ENCODE results near the gene FAM193A.
A peak's percentile ranks its signal among the peaks of the same experiment; 100 is the strongest.
"Not testable (repeated sequence)": the region's sequence is repeated elsewhere in the genome, so short reads cannot be mapped to it uniquely, and the experiment has no call there.

The FAM193A gene

DNA sequence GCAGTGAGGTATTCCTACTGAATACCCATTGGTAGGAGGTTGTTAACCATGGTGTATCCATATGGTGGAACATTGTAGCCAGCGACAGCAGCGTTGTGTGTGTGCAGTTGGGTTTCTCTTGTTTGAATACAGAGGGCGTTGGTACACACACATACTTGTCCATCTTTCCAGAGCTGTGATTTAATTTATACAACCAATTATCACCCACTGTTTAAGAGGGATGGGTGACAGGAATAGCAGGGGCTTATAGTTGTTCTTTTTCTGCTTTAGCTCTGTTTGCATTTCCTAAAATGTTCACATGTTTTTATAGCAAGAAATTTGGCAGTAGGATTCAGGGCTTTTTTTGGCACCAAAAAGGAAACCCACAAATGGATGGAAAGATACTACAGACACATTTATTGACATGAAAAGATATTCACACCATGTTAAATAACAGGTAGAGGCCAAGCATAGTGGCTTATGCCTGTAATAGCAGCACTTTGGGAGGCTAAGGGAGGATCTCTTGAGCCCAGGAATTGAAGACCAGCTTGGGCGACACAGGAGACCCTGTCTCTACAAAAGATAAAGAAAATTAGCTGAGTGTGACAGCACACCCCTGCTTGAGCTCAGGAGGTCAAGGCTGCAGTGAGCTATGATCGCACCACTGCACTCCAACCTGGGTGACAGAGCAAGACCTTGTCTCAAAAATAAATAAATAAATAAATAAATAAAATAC is 159.1 kb downstream of the FAM193A start:
- no peak for DNase-seq (ENCODE audit: low read depth)

DNA sequence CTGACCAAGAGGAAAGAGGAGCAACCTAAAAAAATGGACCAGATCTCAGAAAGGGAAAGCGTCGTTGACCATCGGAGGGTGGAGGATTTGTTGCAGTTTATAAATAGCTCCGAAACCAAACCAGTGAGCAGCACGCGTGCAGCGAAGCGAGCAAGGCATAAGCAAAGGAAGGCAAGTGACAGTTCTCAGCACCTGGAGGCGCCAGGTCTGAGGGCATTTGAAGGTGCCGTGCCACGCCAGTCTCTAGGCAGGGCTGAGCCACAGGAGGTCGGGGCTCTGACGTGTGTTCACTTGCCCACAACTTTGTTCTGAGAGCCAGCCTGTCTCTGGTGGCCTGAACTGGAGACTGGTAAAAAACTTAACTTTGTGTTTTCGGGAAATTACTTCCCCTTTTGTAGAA is 160.0 kb downstream of the FAM193A start:
- no peak for DNase-seq (ENCODE audit: low read depth)

DNA sequence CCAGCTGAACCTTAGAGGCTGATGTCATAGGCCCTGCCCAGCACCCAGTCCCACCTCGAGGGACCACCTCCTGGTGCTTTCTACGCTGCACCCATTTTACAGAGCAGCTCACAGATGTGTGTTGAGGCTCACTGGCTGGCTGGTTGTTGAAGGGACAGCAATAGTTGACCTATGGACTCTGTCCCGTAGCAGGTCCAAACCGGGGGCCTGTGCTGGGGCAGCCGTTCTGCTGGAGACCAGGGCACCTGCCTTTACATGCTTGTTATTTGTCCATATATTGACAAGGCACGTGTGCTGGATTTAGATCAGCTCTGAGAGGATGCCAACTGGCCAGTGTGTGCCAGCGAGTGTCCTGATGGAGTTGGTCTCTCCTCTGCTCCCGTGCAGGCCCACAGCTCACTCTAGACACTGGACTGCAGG is 161.6 kb downstream of the FAM193A start:
- DNase-seq (ENCODE audit: low read depth): no peak

DNA sequence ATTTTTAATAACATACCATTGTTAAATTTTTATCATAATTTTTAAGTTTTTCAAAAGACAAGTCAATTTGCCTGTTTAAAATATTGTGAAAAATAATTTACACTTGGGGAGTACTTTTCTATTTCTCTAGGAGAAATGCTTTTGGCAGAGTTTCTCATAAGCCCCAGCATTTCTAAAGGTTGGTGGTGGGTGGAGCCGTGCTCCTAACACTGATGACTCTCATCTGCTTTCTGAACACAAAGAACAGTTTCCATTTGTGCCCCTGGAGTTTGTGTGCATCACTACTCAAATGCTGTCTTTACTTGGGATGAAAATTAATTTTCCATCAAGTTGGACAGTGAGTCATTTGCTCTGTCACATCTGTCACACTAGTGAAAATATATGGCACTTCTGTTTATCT is 162.1 kb downstream of the FAM193A start:
- DNase-seq (ENCODE audit: low read depth): no peak

DNA sequence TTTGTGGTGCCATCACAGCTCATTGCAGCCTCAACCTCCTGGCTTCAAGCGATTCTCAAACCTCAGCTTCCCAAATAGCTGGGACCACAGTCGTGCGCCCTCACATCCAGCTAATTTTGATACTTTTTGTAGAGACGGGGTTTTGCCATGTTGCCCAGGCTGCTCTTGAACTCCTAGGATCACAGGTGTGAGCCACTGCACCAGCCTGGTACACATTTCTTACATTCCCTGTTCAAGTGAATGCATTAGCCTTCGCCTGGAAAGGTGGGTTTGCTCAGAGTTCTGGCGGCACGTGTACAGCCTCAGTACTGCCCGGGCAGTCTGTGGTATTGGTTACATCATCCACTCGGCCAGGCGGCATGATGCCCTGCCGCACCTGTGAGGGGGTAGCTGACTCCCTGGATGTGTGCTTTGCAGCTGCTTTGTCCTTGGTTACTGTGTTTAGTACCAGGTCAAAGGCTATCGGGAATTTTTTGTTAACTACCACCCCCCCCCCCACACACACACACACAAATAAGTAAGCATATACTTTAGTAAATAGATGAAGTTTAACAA is 162.6 kb downstream of the FAM193A start:
- DNase-seq (ENCODE audit: low read depth): no peak

DNA sequence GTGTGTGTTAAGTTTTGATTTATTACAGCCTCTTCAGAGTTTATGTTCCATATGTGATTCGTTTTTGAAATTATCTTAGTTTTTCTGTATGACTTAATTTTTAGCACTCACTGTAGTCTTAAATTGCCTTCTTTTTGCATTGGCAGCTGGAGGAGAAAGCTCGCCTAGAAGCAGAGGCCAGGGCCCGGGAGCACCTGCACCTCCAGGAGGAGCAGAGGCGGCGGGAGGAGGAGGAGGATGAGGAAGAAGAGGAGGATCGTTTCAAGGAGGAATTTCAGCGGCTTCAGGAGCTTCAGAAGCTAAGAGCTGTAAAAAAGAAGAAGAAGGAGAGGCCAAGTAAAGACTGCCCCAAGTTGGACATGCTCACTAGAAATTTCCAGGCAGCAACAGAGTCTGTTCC is 163.1 kb downstream of the FAM193A start:
- no peak for DNase-seq (ENCODE audit: low read depth)

DNA sequence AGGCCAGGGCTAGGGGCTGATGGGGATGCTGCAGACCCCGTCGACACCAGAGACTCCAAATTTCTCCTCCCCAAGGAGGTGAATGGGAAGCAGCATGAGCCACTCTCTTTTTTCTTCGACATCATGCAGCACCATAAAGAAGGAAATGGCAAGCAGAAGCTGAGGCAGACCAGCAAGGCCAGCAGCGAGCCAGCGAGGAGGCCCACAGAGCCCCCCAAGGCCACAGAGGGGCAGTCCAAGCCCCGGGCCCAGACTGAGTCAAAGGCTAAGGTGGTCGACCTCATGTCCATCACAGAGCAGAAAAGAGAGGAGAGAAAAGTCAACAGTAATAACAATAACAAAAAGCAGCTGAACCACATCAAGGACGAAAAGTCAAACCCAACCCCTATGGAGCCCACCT is 163.6 kb downstream of the FAM193A start:
- DNase-seq (ENCODE audit: low read depth): no peak

DNA sequence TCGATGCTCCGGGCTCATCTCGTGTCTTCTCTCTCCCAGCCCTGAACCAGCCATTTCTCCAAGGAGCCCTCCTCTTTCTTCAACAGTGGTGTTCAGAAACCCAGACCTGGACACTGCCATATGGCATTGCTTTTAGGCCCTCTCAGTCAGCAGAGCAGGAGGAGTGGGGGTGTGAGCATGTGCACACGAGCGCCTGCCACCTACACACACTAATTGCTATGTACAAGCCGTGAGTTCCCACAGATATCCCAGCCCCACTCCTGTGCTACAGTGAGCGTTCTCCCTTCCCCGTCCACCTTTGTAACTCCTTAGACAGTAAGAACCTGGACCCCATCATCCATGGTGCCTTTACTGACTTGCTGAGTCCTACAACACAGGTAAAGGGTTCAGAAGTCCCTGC is 165.9 kb downstream of the FAM193A start:
- no peak for DNase-seq (ENCODE audit: low read depth)

DNA sequence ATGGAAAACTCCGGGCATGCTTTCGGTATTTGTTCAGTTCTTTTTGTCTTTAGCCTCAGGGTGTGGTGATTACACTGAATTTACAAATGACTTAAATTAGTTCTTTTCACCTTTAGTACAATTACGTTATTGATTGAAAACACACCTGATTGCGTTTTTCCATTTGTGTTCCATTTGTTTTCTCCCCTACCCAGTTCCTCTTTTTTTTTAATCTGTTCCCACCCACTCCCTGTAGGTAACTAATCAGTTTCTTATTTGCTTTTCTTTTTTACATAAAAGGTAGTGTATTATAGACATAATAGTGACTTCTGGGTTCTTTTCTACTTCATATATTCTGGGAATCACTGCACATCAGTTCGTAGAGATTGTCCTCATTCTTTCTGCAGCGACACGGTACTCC is 166.3 kb downstream of the FAM193A start:
- no peak for DNase-seq (ENCODE audit: low read depth)

DNA sequence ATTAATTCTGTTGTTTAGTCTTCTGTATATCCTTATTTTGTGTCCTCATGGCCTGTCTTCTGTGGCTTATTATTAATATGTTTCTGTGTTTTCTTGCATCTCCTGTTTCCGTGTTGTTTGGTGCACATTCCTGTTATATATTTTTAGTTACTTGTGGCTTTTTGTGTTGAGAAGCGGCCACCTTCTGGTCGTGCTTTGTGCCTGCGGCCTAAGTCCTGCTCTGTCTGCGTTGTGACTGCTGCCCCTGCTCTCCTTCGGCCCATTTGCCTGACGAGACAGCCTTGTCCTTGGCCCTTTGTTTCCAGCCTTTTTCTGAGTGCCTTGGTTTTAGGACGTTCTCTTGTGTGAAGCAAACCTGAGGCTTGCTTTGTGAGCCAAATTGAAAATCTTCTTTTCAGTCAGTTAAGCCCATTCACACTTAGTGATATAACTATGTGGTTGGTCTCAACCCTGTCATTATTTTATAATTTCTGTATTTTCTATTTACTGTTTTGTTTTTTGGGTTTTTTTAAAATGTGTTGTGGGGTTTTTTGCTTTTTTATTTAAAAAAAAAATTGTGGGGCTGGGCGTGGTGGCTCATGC is 175.9 kb downstream of the FAM193A start:
- peak; percentile 22 for DNase-seq (ENCODE audit: low read depth)

DNA sequence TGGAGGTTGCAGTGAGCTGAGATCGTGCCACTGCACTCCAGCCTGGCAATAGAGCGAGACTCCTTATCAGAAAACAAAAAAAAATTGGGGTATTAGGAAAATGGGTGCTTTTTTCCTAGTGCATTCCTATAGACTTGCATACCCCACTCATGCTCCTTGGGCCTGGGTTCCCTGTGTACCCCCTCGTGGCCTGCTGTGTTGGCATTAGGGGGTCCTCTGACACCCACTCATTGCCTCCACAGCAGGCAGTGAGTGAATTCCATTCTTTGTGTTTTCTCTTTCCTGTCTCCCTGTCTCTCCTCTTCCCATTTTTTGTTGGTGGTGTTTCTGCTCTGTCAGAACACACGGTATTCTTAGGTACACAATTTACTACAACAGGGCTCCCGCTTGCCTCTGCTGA is 176.9 kb downstream of the FAM193A start:
- no peak for DNase-seq (ENCODE audit: low read depth)

DNA sequence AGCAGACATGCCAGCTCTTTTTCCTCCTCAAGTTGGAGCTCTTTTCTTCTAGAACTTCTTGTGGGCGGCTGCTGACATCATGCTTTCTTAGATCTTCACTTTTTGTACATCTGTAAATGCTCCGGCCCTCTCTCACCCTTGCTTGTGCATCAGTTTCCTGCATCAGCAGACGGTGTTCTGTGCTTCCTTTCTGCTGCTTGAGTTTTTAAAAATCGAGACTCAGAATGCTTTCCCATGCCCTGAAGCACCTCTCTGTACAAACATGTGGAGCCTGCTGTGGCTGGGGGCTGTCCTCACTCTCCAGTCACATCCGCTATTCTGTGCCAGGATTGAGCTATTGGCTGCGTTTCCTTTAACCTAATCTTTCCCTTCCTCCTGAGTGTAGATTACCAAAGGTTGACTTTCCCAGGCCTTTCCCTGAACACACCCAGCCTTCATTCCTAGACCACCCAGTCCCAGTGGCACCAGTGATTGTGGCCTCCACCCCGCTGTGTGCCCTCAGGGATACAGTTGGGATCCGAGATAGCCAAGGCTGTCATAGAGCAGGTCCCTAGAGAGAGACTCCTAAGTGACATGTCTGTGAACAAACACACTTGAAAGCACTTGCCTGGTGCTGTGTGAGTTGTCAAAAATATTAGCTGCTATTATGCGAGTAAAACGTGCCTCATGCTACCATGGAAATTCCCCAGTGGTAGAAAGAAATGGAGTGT is 177.8 kb downstream of the FAM193A start:
- DNase-seq (ENCODE audit: low read depth): peak; percentile 78

DNA sequence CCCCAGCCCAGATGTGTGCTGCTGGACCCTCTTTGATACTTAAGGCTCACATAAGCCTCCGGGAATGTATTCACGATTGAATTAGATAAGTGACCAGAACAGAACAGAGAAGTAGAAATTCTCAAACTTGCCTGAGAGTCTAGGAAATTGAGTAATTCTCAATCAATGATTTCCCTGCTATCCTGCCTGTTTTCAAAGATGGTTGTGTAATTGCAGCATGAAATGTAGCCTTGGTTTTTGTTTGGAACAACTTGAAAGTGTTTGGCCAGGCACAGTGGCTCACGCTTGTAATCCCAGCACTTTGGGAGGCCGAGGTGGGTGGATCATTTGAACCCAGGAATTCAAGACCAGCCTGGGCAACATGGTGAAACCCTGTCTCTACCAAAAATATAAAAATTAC is 178.5 kb downstream of the FAM193A start:
- peak; percentile 10 for DNase-seq (ENCODE audit: low read depth)

DNA sequence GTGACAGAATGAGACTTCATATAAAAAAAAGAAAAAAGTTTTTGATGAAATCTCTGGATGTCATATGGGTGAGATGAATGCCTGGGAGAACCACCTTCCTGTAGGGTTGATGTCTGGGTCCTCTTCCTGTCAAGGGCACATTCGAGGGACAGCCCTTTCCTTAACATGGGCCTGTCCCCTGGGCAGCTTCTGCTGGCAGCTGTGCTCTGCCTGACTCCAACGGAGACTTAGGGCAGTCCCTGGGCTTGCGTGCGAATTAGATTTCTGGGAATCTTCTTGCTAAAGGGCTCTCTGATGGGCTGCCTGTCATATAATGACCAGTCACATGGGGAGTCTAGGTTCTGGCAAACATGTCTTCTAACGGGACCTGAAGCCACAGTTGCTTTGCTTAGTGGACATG is 179.0 kb downstream of the FAM193A start:
- no peak for DNase-seq (ENCODE audit: low read depth)

DNA sequence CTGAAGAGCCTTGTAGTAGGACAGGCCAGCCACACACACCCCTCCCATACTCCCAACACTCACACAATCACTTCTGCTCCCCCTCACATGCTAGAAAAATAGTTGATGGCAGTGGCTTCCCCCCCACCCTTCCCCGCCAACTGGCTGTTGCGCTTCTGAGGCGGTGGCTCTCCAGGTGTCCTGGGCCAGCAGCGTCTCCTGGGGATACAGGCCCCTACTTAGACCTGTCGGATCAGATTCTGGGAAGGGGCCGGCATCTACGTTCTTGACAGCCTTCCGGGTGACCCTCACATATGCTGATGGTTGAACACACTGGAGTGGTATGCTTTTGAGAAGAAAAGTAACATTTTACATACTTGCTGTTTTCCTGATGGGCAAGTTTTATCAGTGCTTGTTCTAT is 179.8 kb downstream of the FAM193A start:
- DNase-seq (ENCODE audit: low read depth): no peak

DNA sequence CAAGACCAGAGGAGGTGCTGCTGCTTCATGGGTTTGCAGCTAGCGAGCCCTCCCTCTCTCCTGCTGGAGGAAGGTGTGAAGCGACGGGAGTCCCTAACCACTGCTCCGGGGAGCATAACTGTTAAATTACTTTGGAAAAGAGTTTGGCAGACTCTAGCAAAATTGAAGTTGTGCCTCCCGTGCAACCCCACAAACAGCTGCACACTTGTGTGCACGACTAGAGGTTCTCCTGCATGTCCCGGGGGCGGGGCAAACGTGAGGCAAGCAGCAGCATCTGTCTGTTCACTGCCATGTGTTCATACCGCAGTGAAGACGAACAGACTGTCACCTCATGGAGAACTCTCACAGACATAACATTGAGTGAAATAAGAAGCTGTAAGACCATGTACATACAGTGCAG is 185.1 kb downstream of the FAM193A start:
- DNase-seq (ENCODE audit: low read depth): no peak

DNA sequence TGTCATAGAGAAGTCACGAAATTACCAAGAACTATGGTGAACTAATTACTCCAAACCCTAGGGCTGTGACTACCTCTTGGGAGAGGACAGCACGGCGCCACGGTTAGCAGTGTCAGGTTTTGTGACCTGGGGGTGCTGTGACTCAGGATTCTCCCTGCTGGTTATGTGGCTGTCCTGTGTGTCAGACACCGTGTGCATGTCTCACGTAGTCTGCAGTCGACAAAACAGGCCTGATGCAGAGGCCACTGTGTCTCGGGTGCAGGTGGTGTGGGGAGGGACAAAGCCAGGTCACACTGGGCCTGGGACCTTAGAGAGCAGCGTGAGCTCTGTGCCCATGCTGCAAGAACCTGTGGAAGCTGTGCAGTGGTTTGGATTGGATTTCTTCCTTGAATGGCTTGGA is 185.6 kb downstream of the FAM193A start:
- DNase-seq (ENCODE audit: low read depth): no peak

DNA sequence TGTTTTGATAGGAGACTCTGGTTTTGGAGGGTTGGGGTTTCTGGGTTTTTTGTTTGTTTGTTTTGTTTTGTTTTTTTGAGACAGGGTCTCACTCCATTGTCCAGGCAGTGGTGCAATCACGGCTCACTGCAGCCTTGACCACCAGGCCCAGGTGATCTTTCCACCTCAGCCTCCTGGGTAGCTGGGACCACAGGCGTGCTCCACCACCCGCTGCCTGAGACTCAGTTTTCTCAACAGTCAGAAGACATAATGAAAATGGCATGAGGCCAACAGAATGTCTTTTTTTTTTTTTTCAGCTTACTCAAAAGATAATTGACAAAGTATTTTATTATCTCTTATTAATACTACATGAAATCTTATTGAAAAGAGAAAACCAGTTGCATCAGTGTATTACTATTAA is 187.3 kb downstream of the FAM193A start:
- DNase-seq (ENCODE audit: low read depth): no peak

DNA sequence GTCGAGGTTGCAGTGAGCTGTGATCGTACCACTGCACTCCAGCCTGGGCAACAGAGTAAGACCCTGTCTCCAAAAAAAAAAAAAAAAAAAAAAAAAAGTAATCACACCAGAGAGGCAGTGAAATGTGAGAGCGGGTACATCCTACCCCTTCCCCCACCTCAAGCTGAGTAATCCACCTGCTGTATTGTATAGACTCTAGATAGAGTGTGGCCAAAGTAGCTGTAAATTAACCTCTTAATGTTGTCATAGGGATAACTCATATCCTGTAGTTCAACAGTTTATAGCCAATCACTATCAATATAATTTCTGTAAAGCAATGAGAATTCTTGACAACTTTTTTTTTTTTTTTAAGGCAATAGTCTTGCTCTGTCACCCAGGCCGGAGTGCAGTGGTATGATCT is 188.9 kb downstream of the FAM193A start:
- DNase-seq (ENCODE audit: low read depth): no peak

DNA sequence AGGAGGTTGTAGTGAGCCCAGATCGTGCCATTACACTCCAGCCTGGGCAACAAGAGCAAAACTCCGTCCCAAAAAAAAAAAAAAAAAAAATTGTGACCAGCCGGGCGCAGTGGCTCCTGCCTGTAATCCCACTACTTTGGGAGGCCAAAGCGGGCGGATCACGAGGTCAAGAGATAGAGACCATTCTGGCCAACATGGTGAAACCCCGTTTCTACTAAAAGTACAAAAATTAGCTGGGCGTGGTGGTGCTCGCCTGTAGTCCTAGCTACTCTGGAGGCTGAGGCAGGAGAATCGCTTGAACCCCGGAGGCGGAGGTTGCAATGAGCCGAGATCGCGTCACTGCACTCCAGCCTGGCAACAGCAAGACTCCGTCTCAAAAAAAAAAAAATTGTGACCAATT is 190.4 kb downstream of the FAM193A start:
- DNase-seq (ENCODE audit: low read depth): not testable (repeated sequence)

DNA sequence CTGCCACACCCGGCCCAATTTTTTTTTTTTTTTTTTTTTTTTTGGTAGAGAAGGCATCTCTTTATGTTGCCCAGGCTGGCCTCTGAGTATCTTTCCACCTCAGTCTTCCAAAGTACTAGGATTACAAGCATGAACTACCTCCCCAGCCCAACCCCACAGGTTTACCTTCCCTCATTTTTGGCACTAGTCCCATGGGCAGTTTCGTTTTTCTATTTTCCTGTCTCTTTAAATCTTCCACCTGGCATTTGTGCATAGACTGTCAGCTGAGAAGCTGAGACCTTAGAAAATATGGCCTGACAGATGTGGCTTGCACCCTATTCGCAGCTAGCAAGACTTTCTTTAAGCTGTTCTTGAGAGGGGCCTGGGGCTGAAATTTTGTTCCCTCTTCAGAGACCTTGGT is 191.8 kb downstream of the FAM193A start:
- DNase-seq (ENCODE audit: low read depth): no peak

DNA sequence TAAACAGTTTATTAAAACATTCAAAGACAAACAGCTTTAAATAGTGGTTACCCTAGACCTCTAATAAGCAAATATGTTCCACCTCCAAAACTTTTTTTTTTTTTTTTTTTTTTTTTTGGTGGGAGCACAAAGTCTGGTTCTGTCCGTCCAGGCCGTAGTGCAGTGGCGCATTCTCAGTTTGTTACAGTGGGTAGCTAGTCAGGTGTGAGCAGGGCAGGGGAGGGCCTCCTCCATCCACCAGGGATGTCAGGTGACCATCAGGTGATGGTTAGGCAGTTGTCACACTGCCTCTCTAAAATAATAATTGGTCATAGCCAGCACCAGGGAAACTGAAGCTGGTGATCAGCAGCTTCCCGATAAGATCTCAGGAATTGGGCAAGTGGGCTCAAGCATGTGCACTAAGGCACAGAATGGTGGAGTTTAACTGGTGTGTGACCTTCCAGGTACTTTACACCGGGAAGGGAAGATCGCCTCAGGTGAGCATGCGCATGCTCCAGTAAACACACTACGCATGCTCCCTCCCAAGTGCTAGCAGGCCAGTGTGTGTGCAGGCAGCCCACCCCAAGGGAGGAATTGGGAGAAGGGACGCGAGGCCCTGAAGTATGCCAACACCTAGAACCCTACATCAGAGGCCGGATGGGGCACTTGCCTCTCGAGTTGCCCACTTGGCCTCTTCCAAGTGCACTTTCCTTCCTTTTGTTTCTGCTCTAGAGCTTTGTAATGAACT is 192.5 kb downstream of the FAM193A start:
- DNase-seq (ENCODE audit: low read depth): no peak

DNA sequence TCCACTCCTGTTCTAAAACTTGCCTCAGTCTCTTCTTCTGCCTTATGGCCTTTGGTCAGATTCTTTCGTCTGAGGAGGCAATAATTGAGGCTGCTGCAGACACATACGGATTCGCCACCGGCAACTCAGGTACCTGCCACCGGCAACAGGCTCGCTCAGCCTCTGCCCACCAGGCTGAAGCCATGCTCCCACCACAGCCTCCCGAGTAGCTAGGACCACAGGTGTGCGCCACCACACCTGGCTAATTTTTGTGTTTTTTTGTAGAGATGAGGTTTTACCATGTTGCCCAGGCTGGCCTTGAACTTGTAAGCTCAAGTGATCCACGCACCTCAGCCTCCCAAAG is 193.1 kb downstream of the FAM193A start:
- no peak for DNase-seq (ENCODE audit: low read depth)
